Measurements from ENCODE around the gene BCAS3.
A peak's percentile ranks its signal among the peaks of the same experiment; 100 is the strongest.

BCAS3 gene

DNA sequence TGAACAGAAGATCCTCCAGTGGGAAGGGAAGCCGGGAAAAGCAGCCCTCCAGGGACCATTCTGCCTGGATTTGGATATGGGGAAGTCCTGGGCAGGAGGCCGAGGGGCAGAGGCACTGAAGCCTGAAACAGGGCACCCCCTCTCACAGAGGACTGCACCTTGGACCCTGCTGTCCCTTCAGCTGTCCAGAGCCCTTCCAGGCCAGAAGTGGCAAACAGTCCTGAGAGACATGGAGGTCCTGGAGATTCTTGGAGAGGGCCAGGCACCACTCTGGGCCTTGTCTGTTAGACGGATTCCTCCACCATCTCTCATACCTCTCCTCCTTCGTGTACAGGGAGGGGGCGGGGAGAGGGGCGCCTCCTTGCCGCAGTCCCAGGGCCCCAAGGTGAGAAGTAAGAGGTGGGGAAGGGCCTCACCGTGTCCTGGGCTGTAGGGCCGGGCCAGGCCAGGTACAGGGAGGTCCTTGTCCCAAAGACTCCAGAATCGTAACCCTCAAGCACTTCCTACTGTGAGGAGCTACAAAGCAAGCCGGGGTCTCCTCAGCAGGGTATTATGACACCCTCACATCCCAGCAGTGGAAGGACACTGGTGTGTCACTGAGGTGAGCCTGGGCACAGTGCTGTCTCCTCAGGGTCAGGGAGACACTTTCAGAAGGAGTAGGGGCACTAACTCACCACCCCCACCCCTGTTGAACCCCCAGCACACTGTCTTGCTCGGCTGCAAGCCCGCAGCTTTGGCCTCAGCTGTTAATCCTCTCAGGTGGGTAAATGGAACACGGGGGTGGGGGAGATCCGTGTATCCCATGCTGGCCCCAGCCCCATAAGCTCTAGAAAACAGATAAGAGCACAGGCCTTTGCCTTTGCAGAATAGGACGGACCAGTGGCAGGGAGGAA, 705.4 kb downstream of the BCAS3 start:
- no peak overlapping the region for H3K9ac ChIP-seq (ENCODE audit: low read length)
- no peaks in the 10 kb centered on the region for H3K79me2 ChIP-seq (ENCODE audit: control insufficient read depth, insufficient read depth, low read length, poor library complexity)
- no peak overlapping the region for H2AFZ ChIP-seq (ENCODE audit: insufficient read depth, low read length, poor library complexity)
- no peaks in the 10 kb centered on the region for H3K27me3 ChIP-seq (ENCODE audit: insufficient read depth, low read length)
- H3K36me3 ChIP-seq (ENCODE audit: control insufficient read depth in 1 of 2, insufficient read depth in 2 of 2, low read length in 2 of 2) = no peaks in the 10 kb centered on the region
- no peak overlapping the region for H4K12ac ChIP-seq (ENCODE audit: low read depth, low read length)
- H3K4me1 ChIP-seq (ENCODE audit: control insufficient read depth in 1 of 2, insufficient read depth in 2 of 2, low read length in 2 of 2) = peaks cover 0 to 6% of the 10 kb centered on the region in 2 experiments
- peaks cover 2% of the 10 kb centered on the region for H3K9me3 ChIP-seq (ENCODE audit: insufficient read depth, low read depth, low read length)
- no peak overlapping the region for H2BK12ac ChIP-seq (ENCODE audit: low read length)
- DNase-seq = no peak
- H3K23ac ChIP-seq (ENCODE audit: low read length) = no peak overlapping the region
- no peak overlapping the region for H3K18ac ChIP-seq (ENCODE audit: low read length)
- H2BK5ac ChIP-seq (ENCODE audit: low read depth, low read length, poor library complexity) = no peak overlapping the region
- H3K79me1 ChIP-seq (ENCODE audit: low read length) = peaks cover 2% of the 10 kb centered on the region
- H4K91ac ChIP-seq (ENCODE audit: low read depth, low read length) = no peak overlapping the region
- H3K4me3 ChIP-seq (ENCODE audit: low read depth, low read length) = peak overlapping the region; percentile 5
- no peak overlapping the region for H2AK5ac ChIP-seq (ENCODE audit: low read length)
- H2BK120ac ChIP-seq (ENCODE audit: insufficient read depth, low read length, poor library complexity) = no peak overlapping the region
- H3K27ac ChIP-seq (ENCODE audit: low read depth, low read length) = no peak overlapping the region
- H4K8ac ChIP-seq (ENCODE audit: low read depth, low read length) = no peak overlapping the region
- no peak overlapping the region for H3K14ac ChIP-seq (ENCODE audit: low read length)
- no peak overlapping the region for H3K4ac ChIP-seq (ENCODE audit: low read depth, low read length)
- H3K4me2 ChIP-seq (ENCODE audit: low read length) = no peak overlapping the region
- WGBS (ENCODE audit: extremely low coverage, insufficient coverage, insufficient read length) = no CpG with 5 or more reads among the region's 16 CpGs

- Histone ChIP-seq H3K9me3 (ENCODE audit: insufficient read depth, low read depth, low read length) (peaks cover 2% of the 10 kb centered on the region), H3K79me1 (ENCODE audit: low read length) (peaks cover 2% of the 10 kb centered on the region), H2BK12ac (ENCODE audit: low read length) (no peak overlapping the region), H3K27ac (ENCODE audit: low read depth, low read length) (no peak overlapping the region), H3K23ac (ENCODE audit: low read length) (no peak overlapping the region), H3K27me3 (ENCODE audit: insufficient read depth, low read length) (no peaks in the 10 kb centered on the region), H3K18ac (ENCODE audit: low read length) (no peak overlapping the region), H2AFZ (ENCODE audit: insufficient read depth, low read length, poor library complexity) (no peak overlapping the region), H3K79me2 (ENCODE audit: control insufficient read depth, insufficient read depth, low read length, poor library complexity) (no peaks in the 10 kb centered on the region), H2BK5ac (ENCODE audit: low read depth, low read length, poor library complexity) (no peak overlapping the region), H4K8ac (ENCODE audit: low read depth, low read length) (no peak overlapping the region), H4K12ac (ENCODE audit: low read depth, low read length) (no peak overlapping the region), H2BK120ac (ENCODE audit: insufficient read depth, low read length, poor library complexity) (no peak overlapping the region), H3K4me3 (ENCODE audit: low read depth, low read length) (no peak overlapping the region), H4K91ac (ENCODE audit: low read depth, low read length) (no peak overlapping the region), H3K9ac (ENCODE audit: low read length) (no peak overlapping the region), H3K4ac (ENCODE audit: low read depth, low read length) (no peak overlapping the region), H3K4me2 (ENCODE audit: low read length) (no peak overlapping the region), H3K14ac (ENCODE audit: low read length) (no peak overlapping the region), H2AK5ac (ENCODE audit: low read length) (no peak overlapping the region), H3K4me1 (ENCODE audit: control insufficient read depth in 1 of 2, insufficient read depth in 2 of 2, low read length in 2 of 2) (peaks cover 0 to 6% of the 10 kb centered on the region in 2 experiments), H3K36me3 (ENCODE audit: control insufficient read depth in 1 of 2, insufficient read depth in 2 of 2, low read length in 2 of 2) (no peaks in the 10 kb centered on the region)
- WGBS (ENCODE audit: extremely low coverage, insufficient coverage, insufficient read length) = no CpG with 5 or more reads among the region's 18 CpGs
- no peak for DNase-seq
Measured at GRCh38 chr17:61383689-61384201, 706.1 kb downstream of the BCAS3 start.

- H2AK5ac ChIP-seq (ENCODE audit: low read length) = no peak overlapping the region
Measured at GRCh38 chr17:61384354-61384691, 706.7 kb downstream of the BCAS3 start.

GRCh38 chr17:61384692-61385576, 707.3 kb downstream of the BCAS3 start:
- no peak overlapping the region for H2BK120ac ChIP-seq (ENCODE audit: insufficient read depth, low read length, poor library complexity)
- no peak overlapping the region for H2BK12ac ChIP-seq (ENCODE audit: low read length)
- H2BK5ac ChIP-seq (ENCODE audit: low read depth, low read length, poor library complexity) = no peak overlapping the region
- H3K23ac ChIP-seq (ENCODE audit: low read length) = no peak overlapping the region
- H2AFZ ChIP-seq (ENCODE audit: insufficient read depth, low read length, poor library complexity) = no peak overlapping the region
- H3K79me1 ChIP-seq (ENCODE audit: low read length) = peaks cover 2% of the 10 kb centered on the region
- no peak overlapping the region for H3K9ac ChIP-seq (ENCODE audit: low read length)
- no peak overlapping the region for H3K4me2 ChIP-seq (ENCODE audit: low read length)
- no peak overlapping the region for H4K91ac ChIP-seq (ENCODE audit: low read depth, low read length)
- H4K12ac ChIP-seq (ENCODE audit: low read depth, low read length) = no peak overlapping the region
- H3K27me3 ChIP-seq (ENCODE audit: insufficient read depth, low read length) = no peaks in the 10 kb centered on the region
- no peaks in the 10 kb centered on the region for H3K36me3 ChIP-seq (ENCODE audit: control insufficient read depth in 1 of 2, insufficient read depth in 2 of 2, low read length in 2 of 2)
- no CpG with 5 or more reads among the region's 13 CpGs for WGBS (ENCODE audit: extremely low coverage, insufficient coverage, insufficient read length)
- no peak overlapping the region for H3K4me3 ChIP-seq (ENCODE audit: low read depth, low read length)
- no peak overlapping the region for H3K18ac ChIP-seq (ENCODE audit: low read length)
- peaks cover 2% of the 10 kb centered on the region for H3K9me3 ChIP-seq (ENCODE audit: insufficient read depth, low read depth, low read length)
- H3K4ac ChIP-seq (ENCODE audit: low read depth, low read length) = no peak overlapping the region
- no peaks in the 10 kb centered on the region for H3K79me2 ChIP-seq (ENCODE audit: control insufficient read depth, insufficient read depth, low read length, poor library complexity)
- H3K14ac ChIP-seq (ENCODE audit: low read length) = no peak overlapping the region
- H3K27ac ChIP-seq (ENCODE audit: low read depth, low read length) = no peak overlapping the region
- peaks cover 0 to 6% of the 10 kb centered on the region in 2 experiments for H3K4me1 ChIP-seq (ENCODE audit: control insufficient read depth in 1 of 2, insufficient read depth in 2 of 2, low read length in 2 of 2)
- H4K8ac ChIP-seq (ENCODE audit: low read depth, low read length) = no peak overlapping the region
- no peak for DNase-seq
- H2AK5ac ChIP-seq (ENCODE audit: low read length) = no peak overlapping the region

More at GRCh38 chr17:61384354-61384691, 706.7 kb downstream of the BCAS3 start:
- Histone ChIP-seq H4K91ac (ENCODE audit: low read depth, low read length) (no peak overlapping the region), H3K27me3 (ENCODE audit: insufficient read depth, low read length) (no peaks in the 10 kb centered on the region), H3K14ac (ENCODE audit: low read length) (no peak overlapping the region), H3K23ac (ENCODE audit: low read length) (no peak overlapping the region), H3K4me2 (ENCODE audit: low read length) (no peak overlapping the region), H3K79me1 (ENCODE audit: low read length) (peaks cover 2% of the 10 kb centered on the region), H3K36me3 (ENCODE audit: control insufficient read depth in 1 of 2, insufficient read depth in 2 of 2, low read length in 2 of 2) (no peaks in the 10 kb centered on the region), H3K18ac (ENCODE audit: low read length) (no peak overlapping the region), H2BK5ac (ENCODE audit: low read depth, low read length, poor library complexity) (no peak overlapping the region), H3K9ac (ENCODE audit: low read length) (no peak overlapping the region), H3K4me1 (ENCODE audit: control insufficient read depth in 1 of 2, insufficient read depth in 2 of 2, low read length in 2 of 2) (peaks cover 0 to 6% of the 10 kb centered on the region in 2 experiments), H3K9me3 (ENCODE audit: insufficient read depth, low read depth, low read length) (peaks cover 2% of the 10 kb centered on the region), H2AFZ (ENCODE audit: insufficient read depth, low read length, poor library complexity) (no peak overlapping the region), H3K27ac (ENCODE audit: low read depth, low read length) (no peak overlapping the region), H3K79me2 (ENCODE audit: control insufficient read depth, insufficient read depth, low read length, poor library complexity) (no peaks in the 10 kb centered on the region), H3K4me3 (ENCODE audit: low read depth, low read length) (no peak overlapping the region), H3K4ac (ENCODE audit: low read depth, low read length) (no peak overlapping the region), H2BK120ac (ENCODE audit: insufficient read depth, low read length, poor library complexity) (no peak overlapping the region), H4K12ac (ENCODE audit: low read depth, low read length) (no peak overlapping the region), H4K8ac (ENCODE audit: low read depth, low read length) (no peak overlapping the region), H2BK12ac (ENCODE audit: low read length) (no peak overlapping the region)
- no CpG with 5 or more reads among the region's 8 CpGs for WGBS (ENCODE audit: extremely low coverage, insufficient coverage, insufficient read length)
- no peak for DNase-seq
